ENCODE results near the gene IFNGR2. TPM values are rescaled to one million over a fixed set of nuclear protein-coding genes. Genes with fewer than 3 reads are reported as not detected.

IFNGR2 gene
- total RNA-seq, 4 donors from 2014 or later = 25.4 to 67.6 (median 58.3) TPM

DNA sequence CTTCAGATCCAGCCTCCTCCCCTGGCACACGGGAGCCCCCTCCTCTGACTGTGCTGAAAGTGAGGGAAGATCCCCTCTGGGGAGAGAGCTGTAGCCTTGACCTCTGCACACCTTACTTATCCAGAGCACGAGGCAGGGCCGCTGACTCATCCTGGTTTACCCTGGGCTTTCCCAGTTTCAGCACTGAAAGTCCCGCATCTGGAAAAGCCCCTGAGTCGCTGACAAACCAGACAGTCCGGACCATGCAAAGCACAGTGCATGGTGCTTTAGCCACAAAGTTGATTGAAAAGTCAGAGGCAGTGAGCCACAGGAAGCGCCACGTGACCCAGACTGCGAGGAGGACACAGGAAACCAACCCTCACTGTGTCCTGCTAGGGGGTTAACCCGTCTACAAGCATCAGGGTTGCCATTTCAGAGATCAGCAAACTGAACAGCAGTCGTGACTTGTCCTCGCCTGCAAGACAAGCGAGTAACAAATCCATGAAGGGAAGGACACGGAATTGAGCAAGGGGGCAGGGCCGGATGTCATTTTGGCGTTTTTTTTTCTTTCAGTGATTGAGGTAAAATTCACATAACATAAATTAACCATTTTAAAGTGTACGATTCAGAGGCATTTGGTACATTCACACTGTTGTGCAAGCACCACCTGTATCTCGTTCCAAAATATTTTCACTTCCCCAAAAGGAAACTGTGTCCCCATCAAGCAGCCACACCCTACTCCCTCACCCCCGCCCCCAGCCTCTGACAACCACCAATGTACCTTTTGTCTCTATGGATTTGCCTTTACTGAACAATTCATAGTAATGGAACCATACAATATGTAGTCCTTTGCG, 19.9 kb upstream of the IFNGR2 start:
- Histone ChIP-seq H3K4me1 (no peaks in the 10 kb centered on the region), H3K27me3 (no peaks in the 10 kb centered on the region), H3K4me3 (no peak overlapping the region), H3K27ac (peak overlapping the region; percentile 25 to 28), H3K36me3 (no peaks in the 10 kb centered on the region), H3K9me3 (no peaks in the 10 kb centered on the region)
- intact Hi-C loops (cut with DNase I; ENCODE audit: low total_unique reads) = no loop called here
- peak; percentile 41 to 44 for DNase-seq
- TF ChIP-seq, protein P1, sequence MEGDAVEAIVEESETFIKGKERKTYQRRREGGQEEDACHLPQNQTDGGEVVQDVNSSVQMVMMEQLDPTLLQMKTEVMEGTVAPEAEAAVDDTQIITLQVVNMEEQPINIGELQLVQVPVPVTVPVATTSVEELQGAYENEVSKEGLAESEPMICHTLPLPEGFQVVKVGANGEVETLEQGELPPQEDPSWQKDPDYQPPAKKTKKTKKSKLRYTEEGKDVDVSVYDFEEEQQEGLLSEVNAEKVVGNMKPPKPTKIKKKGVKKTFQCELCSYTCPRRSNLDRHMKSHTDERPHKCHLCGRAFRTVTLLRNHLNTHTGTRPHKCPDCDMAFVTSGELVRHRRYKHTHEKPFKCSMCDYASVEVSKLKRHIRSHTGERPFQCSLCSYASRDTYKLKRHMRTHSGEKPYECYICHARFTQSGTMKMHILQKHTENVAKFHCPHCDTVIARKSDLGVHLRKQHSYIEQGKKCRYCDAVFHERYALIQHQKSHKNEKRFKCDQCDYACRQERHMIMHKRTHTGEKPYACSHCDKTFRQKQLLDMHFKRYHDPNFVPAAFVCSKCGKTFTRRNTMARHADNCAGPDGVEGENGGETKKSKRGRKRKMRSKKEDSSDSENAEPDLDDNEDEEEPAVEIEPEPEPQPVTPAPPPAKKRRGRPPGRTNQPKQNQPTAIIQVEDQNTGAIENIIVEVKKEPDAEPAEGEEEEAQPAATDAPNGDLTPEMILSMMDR (IDR thresholded peaks at IDR 0.05) = no peak
- no peak for TF ChIP-seq POLR2A (IDR thresholded peaks at IDR 0.05)

DNA sequence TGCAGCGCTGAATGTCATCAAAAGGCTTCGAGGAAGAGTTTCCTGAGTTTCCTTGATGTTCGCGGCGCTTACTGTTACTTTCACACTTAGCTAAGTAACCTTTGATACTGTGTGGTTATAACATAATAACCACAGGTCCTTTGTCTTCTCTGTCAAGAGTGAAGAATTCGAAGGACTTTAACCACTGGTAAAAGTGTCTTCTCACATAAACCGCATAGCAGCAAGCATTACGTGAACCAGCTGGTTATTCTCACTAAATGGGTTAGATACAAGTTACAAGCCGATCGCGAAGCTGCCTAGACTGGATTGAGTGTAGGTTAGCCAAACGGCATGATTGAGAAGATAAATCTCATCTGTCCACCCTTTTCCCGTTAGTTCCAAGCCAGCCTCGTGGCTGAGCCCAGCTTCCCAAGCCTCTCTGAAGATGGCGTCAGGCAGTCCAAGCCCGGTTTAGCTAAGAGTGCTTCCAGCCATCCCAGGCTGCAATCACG, 18.3 kb upstream of the IFNGR2 start:
- Histone ChIP-seq H3K4me3 (no peak overlapping the region), H3K27ac (no peak overlapping the region), H3K27me3 (no peaks in the 10 kb centered on the region), H3K4me1 (no peaks in the 10 kb centered on the region), H3K9me3 (no peaks in the 10 kb centered on the region), H3K36me3 (no peaks in the 10 kb centered on the region)
- no peak for DNase-seq
- intact Hi-C loops (cut with DNase I; ENCODE audit: low total_unique reads) = no loop called here
- no peak for TF ChIP-seq POLR2A (IDR thresholded peaks at IDR 0.05)
- TF ChIP-seq, protein P1 (IDR thresholded peaks at IDR 0.05) = no peak

DNA sequence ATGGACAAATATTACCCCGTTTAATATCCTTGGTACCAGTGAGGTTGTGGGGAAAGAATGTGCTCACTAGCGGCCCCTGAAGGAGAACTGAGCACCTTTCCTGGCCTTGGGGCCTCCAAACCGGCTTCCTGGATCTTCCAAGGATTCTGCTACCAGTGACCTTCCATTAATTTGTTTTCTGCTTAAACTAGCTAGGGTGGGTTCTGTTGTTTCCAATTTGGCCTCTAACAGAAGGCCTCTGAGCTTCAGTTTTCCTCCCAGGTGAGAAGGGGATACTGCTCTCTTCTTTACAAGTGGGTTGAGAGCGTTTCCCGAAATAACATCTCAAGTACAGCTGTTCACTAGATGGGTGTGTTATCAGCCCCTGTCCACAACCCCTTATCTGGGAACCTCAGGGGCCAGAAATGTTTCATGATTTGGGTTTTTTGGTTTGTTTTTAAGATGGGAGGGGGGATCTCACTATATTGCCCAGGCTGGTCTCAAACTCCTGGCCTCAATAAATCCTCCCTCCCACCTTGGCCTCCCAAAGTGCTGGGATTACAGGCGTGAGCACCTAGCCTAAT, 16.9 kb upstream of the IFNGR2 start:
- no peaks in the 10 kb centered on the region for H3K4me1 ChIP-seq
- no peak for DNase-seq
- no peaks in the 10 kb centered on the region for H3K9me3 ChIP-seq
- no peak overlapping the region for H3K27ac ChIP-seq
- H3K27me3 ChIP-seq = no peaks in the 10 kb centered on the region
- intact Hi-C loops (cut with DNase I; ENCODE audit: low total_unique reads) = no loop called here
- no peaks in the 10 kb centered on the region for H3K36me3 ChIP-seq
- TF ChIP-seq, protein P1 (IDR thresholded peaks at IDR 0.05) = no peak
- no peak overlapping the region for H3K4me3 ChIP-seq

DNA sequence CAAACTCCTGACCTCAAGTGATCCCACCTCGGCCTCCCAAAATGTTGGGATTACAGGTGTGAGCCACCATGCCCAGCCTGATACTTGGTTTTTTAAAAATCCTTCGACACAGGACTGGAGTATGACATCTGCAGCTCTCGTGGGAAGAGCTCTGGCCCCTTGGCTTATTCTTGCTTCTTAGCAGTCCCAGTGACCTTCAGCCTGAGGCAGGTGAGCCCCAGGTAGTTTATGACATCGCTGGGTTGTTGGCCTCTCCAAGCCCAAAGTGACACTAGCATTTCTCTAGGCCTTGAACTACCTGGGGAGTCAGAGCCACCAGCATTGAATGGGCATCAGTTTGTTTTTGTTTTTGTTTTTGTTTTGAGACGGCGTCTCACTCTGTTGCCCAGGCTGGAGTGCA, 15.9 kb upstream of the IFNGR2 start:
- H3K27ac ChIP-seq = no peak overlapping the region
- intact Hi-C loops (cut with DNase I; ENCODE audit: low total_unique reads) = no loop called here

More for the DNA sequence above, 15.9 kb upstream of the IFNGR2 start:
- H3K9me3 ChIP-seq = no peaks in the 10 kb centered on the region
- no peaks in the 10 kb centered on the region for H3K27me3 ChIP-seq
- no peaks in the 10 kb centered on the region for H3K36me3 ChIP-seq
- no peaks in the 10 kb centered on the region for H3K4me1 ChIP-seq
- TF ChIP-seq POLR2A (IDR thresholded peaks at IDR 0.05) = no peak
- TF ChIP-seq, protein P1 (IDR thresholded peaks at IDR 0.05) = no peak
- H3K4me3 ChIP-seq = no peak overlapping the region
- DNase-seq = no peak
